Thyroid gland (tissue), 4 donors: ENCODE measurements around the gene SAFB2.

ENCODE experiments used
- POLR2A ChIP-seq, 2 donors: fragments of 450-650 bp; IDR thresholded peaks; one replicate each; pipeline ENCODE4 v1.6.1; 2017; ENCODE audit warnings: antibody characterized with exemption in 2 of 2, mild to moderate bottlenecking in 2 of 2, moderate library complexity in 1 of 2
- TF ChIP-seq, protein P1 (sequence below), 6 experiments: fragments of 200-600 bp in 3 of 6; fragments of 450-650 bp in 3 of 6; sonication (generic) in 3 of 6; IDR thresholded peaks; one replicate each; pipeline ENCODE4 v1.5.1; 2016 to 2019; ENCODE audit warnings: antibody characterized with exemption in 6 of 6, mild to moderate bottlenecking in 2 of 6, inconsistent platforms in 1 of 6, moderate library complexity in 1 of 6

DNA sequence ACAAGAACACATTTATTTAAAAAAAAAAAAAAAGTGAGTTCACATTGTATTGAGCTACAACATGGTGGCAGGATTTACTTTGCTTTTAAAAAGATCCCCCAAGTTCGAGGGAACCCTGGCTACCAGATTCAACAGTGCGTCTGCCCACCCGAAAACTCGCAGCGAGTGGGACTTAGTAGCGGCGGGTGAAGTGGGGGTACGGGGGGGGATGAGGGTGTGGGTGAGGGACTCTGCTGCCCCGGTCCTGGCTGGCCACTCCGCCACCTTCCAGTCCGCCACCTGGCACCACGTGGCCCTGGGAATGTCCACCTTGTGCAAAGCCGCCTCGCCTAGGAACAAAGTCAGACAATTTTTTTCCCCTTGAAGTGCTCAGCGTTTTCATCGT, 35.5 kb downstream of the SAFB2 start:
- TF ChIP-seq, protein P1, sequence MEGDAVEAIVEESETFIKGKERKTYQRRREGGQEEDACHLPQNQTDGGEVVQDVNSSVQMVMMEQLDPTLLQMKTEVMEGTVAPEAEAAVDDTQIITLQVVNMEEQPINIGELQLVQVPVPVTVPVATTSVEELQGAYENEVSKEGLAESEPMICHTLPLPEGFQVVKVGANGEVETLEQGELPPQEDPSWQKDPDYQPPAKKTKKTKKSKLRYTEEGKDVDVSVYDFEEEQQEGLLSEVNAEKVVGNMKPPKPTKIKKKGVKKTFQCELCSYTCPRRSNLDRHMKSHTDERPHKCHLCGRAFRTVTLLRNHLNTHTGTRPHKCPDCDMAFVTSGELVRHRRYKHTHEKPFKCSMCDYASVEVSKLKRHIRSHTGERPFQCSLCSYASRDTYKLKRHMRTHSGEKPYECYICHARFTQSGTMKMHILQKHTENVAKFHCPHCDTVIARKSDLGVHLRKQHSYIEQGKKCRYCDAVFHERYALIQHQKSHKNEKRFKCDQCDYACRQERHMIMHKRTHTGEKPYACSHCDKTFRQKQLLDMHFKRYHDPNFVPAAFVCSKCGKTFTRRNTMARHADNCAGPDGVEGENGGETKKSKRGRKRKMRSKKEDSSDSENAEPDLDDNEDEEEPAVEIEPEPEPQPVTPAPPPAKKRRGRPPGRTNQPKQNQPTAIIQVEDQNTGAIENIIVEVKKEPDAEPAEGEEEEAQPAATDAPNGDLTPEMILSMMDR (IDR thresholded peaks at IDR 0.05), result no peak
- no peak for TF ChIP-seq POLR2A (IDR thresholded peaks at IDR 0.05)
